HG03432 (cell line): ENCODE results near the gene FBXW12.
"Not testable (repeated sequence)": the region's sequence is repeated elsewhere in the genome, so short reads cannot be mapped to it uniquely, and the experiment has no call there.

Source experiments
- ATAC-seq: cut with Tn5 transposase; IDR thresholded peaks from one replicate; pipeline ENCODE4 v1.9.1; 2021; ENCODE audit warnings: mild to moderate bottlenecking, moderate library complexity; ENCODE audit not compliant: unreplicated experiment

FBXW12 gene

GRCh38 chr3:48371651-48372376 lies at the start of gene FBXW12:
TSS of gene FBXW12 (plus strand) at chr3:48372219. CDS start at chr3:48372768, 549 bp downstream.
- no peak for ATAC-seq

GRCh38 chr3:48331706-48332435 lies 40.1 kb upstream of the FBXW12 start:
- not testable (repeated sequence) for ATAC-seq

GRCh38 chr3:48333346-48334245 lies 38.4 kb upstream of the FBXW12 start, which contains the start of gene SPINK8:
TSS of gene SPINK8 (minus strand) at chr3:48333661. CDS start at chr3:48328341, 5,320 bp downstream.
- not testable (repeated sequence) for ATAC-seq

- ATAC-seq = no peak
These were observed 37.4 kb upstream of the FBXW12 start for GRCh38 chr3:48334605-48335004.

GRCh38 chr3:48335286-48335685 lies 36.7 kb upstream of the FBXW12 start:
- ATAC-seq = not testable (repeated sequence)

- not testable (repeated sequence) for ATAC-seq
These were observed 34.5 kb upstream of the FBXW12 start for GRCh38 chr3:48337536-48337935.

GRCh38 chr3:48338635-48339034 lies 33.4 kb upstream of the FBXW12 start:
- no peak for ATAC-seq

GRCh38 chr3:48343432-48343831 lies 28.6 kb upstream of the FBXW12 start:
- ATAC-seq = no peak

- ATAC-seq = no peak
These were observed 27.0 kb upstream of the FBXW12 start for GRCh38 chr3:48344867-48345507.

- no peak for ATAC-seq
These were observed 26.0 kb upstream of the FBXW12 start for GRCh38 chr3:48345946-48346572.

- ATAC-seq = no peak
These were observed 24.5 kb upstream of the FBXW12 start for GRCh38 chr3:48347500-48347899.

GRCh38 chr3:48352546-48352945 lies 19.5 kb upstream of the FBXW12 start:
- ATAC-seq = no peak

GRCh38 chr3:48353987-48354386 lies 18.0 kb upstream of the FBXW12 start:
- ATAC-seq = no peak

GRCh38 chr3:48356419-48356818 lies 15.6 kb upstream of the FBXW12 start:
- no peak for ATAC-seq

- ATAC-seq = no peak
These were observed 10.1 kb upstream of the FBXW12 start for GRCh38 chr3:48361928-48362327.

- no peak for ATAC-seq
These were observed 7.2 kb upstream of the FBXW12 start for GRCh38 chr3:48364840-48365239.

GRCh38 chr3:48367201-48367600 lies 4.8 kb upstream of the FBXW12 start:
- no peak for ATAC-seq

- ATAC-seq = no peak
These were observed 2.2 kb upstream of the FBXW12 start for GRCh38 chr3:48369693-48370332.

- no peak for ATAC-seq
These were observed 1.7 kb upstream of the FBXW12 start for GRCh38 chr3:48370333-48370713.

GRCh38 chr3:48372377-48372770 lies 355 bp downstream of the FBXW12 start:
- ATAC-seq = no peak
